Kidney epithelial cell (primary cell): ENCODE data around the gene EML1. TPM values are rescaled to one million over a fixed set of nuclear protein-coding genes. Genes with fewer than 3 reads are reported as not detected.

ENCODE experiments used
- DNase-seq: peaks from one replicate; pipeline ENCODE4 v3.0.0-alpha.2; 2010; ENCODE audit warnings: low read depth
- H3K27me3 ChIP-seq: 2 replicates; pipeline ENCODE4 v1.6.0; 2011; ENCODE audit warnings: low read length; ENCODE audit not compliant: control insufficient read depth, insufficient read depth
- H3K36me3 ChIP-seq: 2 replicates; pipeline ENCODE4 v1.5.1; 2011; ENCODE audit warnings: low read length; ENCODE audit not compliant: control insufficient read depth, insufficient read depth
- H3K4me3 ChIP-seq: 2 replicates; pipeline ENCODE4 v1.5.1; 2011; ENCODE audit warnings: low read depth, mild to moderate bottlenecking, control low read depth, low read length
- CTCF ChIP-seq: IDR thresholded peaks from 2 replicates; pipeline ENCODE4 v1.5.1; 2011; ENCODE audit warnings: mild to moderate bottlenecking, moderate library complexity, low read length, control low read depth, inconsistent platforms; ENCODE audit not compliant: insufficient read depth, poor library complexity, severe bottlenecking
- total RNA-seq: library from RNA; depleted of rRNA; stranded (reverse); fragments of >200 nt; gene quantifications from 2 replicates; pipeline ENCODE4 v1.2.3, GENCODE V29; 2015

Gene EML1
- total RNA-seq, 1 donor from 2014 or later: 11.6 TPM

GRCh38 chr14:99840774-99841305 lies 47.6 kb downstream of the EML1 start:
- DNase-seq: no peak
- Histone ChIP-seq H3K27me3 (peaks cover 3% of the 10 kb centered on the region), H3K36me3 (no peaks in the 10 kb centered on the region), H3K4me3 (no peak overlapping the region)
- TF ChIP-seq CTCF: no peak

GRCh38 chr14:99841436-99842071 lies 48.3 kb downstream of the EML1 start:
- DNase-seq: no peak
- Histone ChIP-seq H3K27me3 (peaks cover 3% of the 10 kb centered on the region), H3K36me3 (no peaks in the 10 kb centered on the region)

GRCh38 chr14:99842141-99842540 lies 48.9 kb downstream of the EML1 start:
- no peak for DNase-seq
- Histone ChIP-seq H3K27me3 (peaks cover 3% of the 10 kb centered on the region), H3K4me3 (no peak overlapping the region), H3K36me3 (no peaks in the 10 kb centered on the region)
- TF ChIP-seq CTCF: no peak

More at GRCh38 chr14:99841436-99842071, 48.3 kb downstream of the EML1 start:
- H3K4me3 ChIP-seq: no peak overlapping the region
- TF ChIP-seq CTCF: no peak

GRCh38 chr14:99846808-99847207 lies 53.6 kb downstream of the EML1 start:
- DNase-seq: no peak
- no peak for TF ChIP-seq CTCF

GRCh38 chr14:99850709-99851108 lies 57.5 kb downstream of the EML1 start:
- Histone ChIP-seq H3K27me3 (no peaks in the 10 kb centered on the region), H3K36me3 (no peaks in the 10 kb centered on the region), H3K4me3 (no peak overlapping the region)
- DNase-seq: no peak
- TF ChIP-seq CTCF: no peak

More at GRCh38 chr14:99846808-99847207, 53.6 kb downstream of the EML1 start:
- Histone ChIP-seq H3K27me3 (no peaks in the 10 kb centered on the region), H3K36me3 (no peaks in the 10 kb centered on the region), H3K4me3 (no peak overlapping the region)

- Histone ChIP-seq H3K27me3 (no peaks in the 10 kb centered on the region), H3K36me3 (no peaks in the 10 kb centered on the region), H3K4me3 (no peak overlapping the region)
- no peak for DNase-seq
- no peak for TF ChIP-seq CTCF
Observed at GRCh38 chr14:99852578-99852977, 59.4 kb downstream of the EML1 start.
